ENCODE results near the gene PPP1R11.
A peak's percentile ranks its signal among the peaks of the same experiment; 100 is the strongest.
"Not testable (repeated sequence)": the region's sequence is repeated elsewhere in the genome, so short reads cannot be mapped to it uniquely, and the experiment has no call there.

The PPP1R11 gene

GRCh38 chr6:30097902-30098768, 31.1 kb downstream of the PPP1R11 start:
- DNase-seq (ENCODE audit: low spot score): no peak

GRCh38 chr6:30100154-30100553, 33.2 kb downstream of the PPP1R11 start:
- DNase-seq (ENCODE audit: low spot score): no peak

GRCh38 chr6:30100585-30101443, 33.8 kb downstream of the PPP1R11 start:
- DNase-seq (ENCODE audit: low spot score): no peak

GRCh38 chr6:30101444-30102413, 34.7 kb downstream of the PPP1R11 start:
- DNase-seq (ENCODE audit: low spot score): peak; percentile 84

GRCh38 chr6:30102414-30102969, 35.5 kb downstream of the PPP1R11 start:
- DNase-seq (ENCODE audit: low spot score): no peak

GRCh38 chr6:30102970-30103871, 36.2 kb downstream of the PPP1R11 start:
- peak; percentile 82 for DNase-seq (ENCODE audit: low spot score)

- DNase-seq (ENCODE audit: low spot score): no peak
These were observed 36.8 kb downstream of the PPP1R11 start for GRCh38 chr6:30103872-30104179.

GRCh38 chr6:30104661-30105060, 37.7 kb downstream of the PPP1R11 start:
- no peak for DNase-seq (ENCODE audit: low spot score)

GRCh38 chr6:30111266-30111856, 44.4 kb downstream of the PPP1R11 start:
- no peak for DNase-seq (ENCODE audit: low spot score)

- no peak for DNase-seq (ENCODE audit: low spot score)
These were observed 45.5 kb downstream of the PPP1R11 start for GRCh38 chr6:30112402-30112994.

GRCh38 chr6:30113003-30113759, 46.2 kb downstream of the PPP1R11 start, which contains the start of gene TRIM31:
Gene TRIM31, minus strand, starts transcription at chr6:30113090. Its CDS starts 285 bp downstream, at chr6:30112805.
- no peak for DNase-seq (ENCODE audit: low spot score)

GRCh38 chr6:30113841-30114240, 46.8 kb downstream of the PPP1R11 start:
- DNase-seq (ENCODE audit: low spot score): no peak

GRCh38 chr6:30116724-30117123, 49.7 kb downstream of the PPP1R11 start:
- DNase-seq (ENCODE audit: low spot score): no peak

GRCh38 chr6:30118691-30119090, 51.7 kb downstream of the PPP1R11 start:
- DNase-seq (ENCODE audit: low spot score): not testable (repeated sequence)
